NCI-H187 treated with DMSO at 0.1 percent for 48 hours (cell line): Measurements from ENCODE around the gene NRXN3.

ENCODE experiments used
- DNase-seq: peaks from one replicate; lab custom pipeline; 2025; lab: John Stamatoyannopoulos, UW

Gene NRXN3

GRCh38 chr14:78581229-78581628, 411.1 kb downstream of the NRXN3 start:
- DNase-seq: no peak

GRCh38 chr14:78586681-78587080, 416.5 kb downstream of the NRXN3 start:
- DNase-seq: no peak

- no peak for DNase-seq
Observed at GRCh38 chr14:78588906-78589305, 418.7 kb downstream of the NRXN3 start.

GRCh38 chr14:78592616-78593219, 422.5 kb downstream of the NRXN3 start:
- no peak for DNase-seq

- no peak for DNase-seq
Observed at GRCh38 chr14:78593949-78594348, 423.8 kb downstream of the NRXN3 start.

- DNase-seq: no peak
Observed at GRCh38 chr14:78595797-78596196, 425.6 kb downstream of the NRXN3 start.

GRCh38 chr14:78598046-78598920, 428.1 kb downstream of the NRXN3 start:
- DNase-seq: no peak

GRCh38 chr14:78605025-78605762, 435.0 kb downstream of the NRXN3 start:
- DNase-seq: no peak

- DNase-seq: no peak
Observed at GRCh38 chr14:78605897-78606500, 435.8 kb downstream of the NRXN3 start.

GRCh38 chr14:78608998-78609787, 439.0 kb downstream of the NRXN3 start:
- no peak for DNase-seq

- DNase-seq: no peak
Observed at GRCh38 chr14:78610994-78611393, 440.8 kb downstream of the NRXN3 start.

GRCh38 chr14:78611796-78612571, 441.8 kb downstream of the NRXN3 start:
- DNase-seq: no peak

GRCh38 chr14:78612666-78613065, 442.5 kb downstream of the NRXN3 start:
- DNase-seq: no peak

GRCh38 chr14:78614593-78614992, 444.4 kb downstream of the NRXN3 start:
- no peak for DNase-seq

GRCh38 chr14:78617735-78618134, 447.6 kb downstream of the NRXN3 start:
- DNase-seq: no peak

- no peak for DNase-seq
Observed at GRCh38 chr14:78618368-78618767, 448.2 kb downstream of the NRXN3 start.

- DNase-seq: no peak
Observed at GRCh38 chr14:78627114-78627513, 456.9 kb downstream of the NRXN3 start.

GRCh38 chr14:78631551-78631950, 461.4 kb downstream of the NRXN3 start:
- no peak for DNase-seq

GRCh38 chr14:78633752-78634151, 463.6 kb downstream of the NRXN3 start:
- DNase-seq: peak; percentile 83

- no peak for DNase-seq
Observed at GRCh38 chr14:78637489-78637888, 467.3 kb downstream of the NRXN3 start.
